ENCODE measurements around the gene MCRIP1. TPM values are rescaled to one million over a fixed set of nuclear protein-coding genes. Genes with fewer than 3 reads are reported as not detected.

MCRIP1 gene
- total and polyA plus RNA-seq, 2 of the 8 experiments (the other 6 are each of a cell fraction or from before 2014, with no cell fraction given), result 103 to 151 TPM

- TF ChIP-seq RXRA (IDR thresholded peaks at IDR 0.05; ENCODE audit: insufficient read depth, low read depth, low read length) (no peak), CHD7 (IDR thresholded peaks at IDR 0.05; ENCODE audit: insufficient replicate concordance, low read length) (no peak), CBX8 (IDR thresholded peaks at IDR 0.05; ENCODE audit: borderline replicate concordance, low read depth, low read length) (no peak), SP1 (IDR thresholded peaks at IDR 0.05; ENCODE audit: low read depth, low read length) (peak; percentile 100), SIN3A (conservative IDR thresholded peaks at IDR 0.05 in 1 of 2, IDR thresholded peaks at IDR 0.05 in 1 of 2; ENCODE audit: low read depth in 1 of 2, low read length in 2 of 2) (peak; percentile 15 to 90; a peak in 2 of 4 replicates), CEBPB (IDR thresholded peaks at IDR 0.05; ENCODE audit: low read depth, low read length) (peak; percentile 94), CTBP2 (IDR thresholded peaks at IDR 0.05; ENCODE audit: borderline replicate concordance, insufficient read depth, insufficient read length, low read length) (no peak), EZH2 (IDR thresholded peaks at IDR 0.05; ENCODE audit: low read depth, low read length, severe bottlenecking) (peak; percentile 61), GABPA (IDR thresholded peaks at IDR 0.05; ENCODE audit: borderline replicate concordance, insufficient read depth, low read length) (peak; percentile 96)
Observed at GRCh38 chr17:81860756-81861568, 27.9 kb upstream of the MCRIP1 start (continued).

All from H1 (cell line).